Panc1 (cell line): ENCODE data around the gene GPBP1L1. TPM values are rescaled to one million over a fixed set of nuclear protein-coding genes. Genes with fewer than 3 reads are reported as not detected.

Experiments used
- ATAC-seq: fragments of 200-7000 bp; cut with Tn5 transposase; 2 replicates; pipeline ENCODE4 v1.9.1; 2020; ENCODE audit warnings: mild to moderate bottlenecking, moderate library complexity
- BruUV-seq: library from RNA; stranded (reverse); fragments of 400-500 nt; replicated peaks from 2 replicates; lab custom pipeline; 2021; lab: Mats Ljungman, UMichigan
- CTCF ChIA-PET: fragments of 300-600 bp; sonication (Branson Sonifier 250); formaldehyde crosslinking; loops from one replicate; lab custom pipeline; 2022; ENCODE audit warnings: antibody characterized with exemption; lab: Charles Lee
- POLR2A ChIA-PET: fragments of 300-600 bp; sonication (Branson Sonifier 250); formaldehyde crosslinking; loops from one replicate; lab custom pipeline; 2022; ENCODE audit warnings: antibody characterized with exemption; lab: Charles Lee
- DNase-seq: peaks from one replicate; pipeline ENCODE4 v3.0.0-alpha.2; 2010; ENCODE audit warnings: low read depth, low spot score
- H3K27ac ChIP-seq: 2 replicates; pipeline ENCODE4 v1.5.1; 2011; ENCODE audit warnings: mild to moderate bottlenecking, low read length, inconsistent platforms
- H3K27me3 ChIP-seq: fragments of 200-500 bp; sonication (Bioruptor generic); 2 replicates; pipeline ENCODE4 v1.6.0; 2014; ENCODE audit warnings: low read length, inconsistent platforms; ENCODE audit not compliant: control insufficient read depth, insufficient read depth
- H3K36me3 ChIP-seq: fragments of 200-500 bp; sonication (Bioruptor generic); 2 replicates; pipeline ENCODE4 v1.5.1; 2014; ENCODE audit warnings: inconsistent platforms, mild to moderate bottlenecking, low read length, moderate library complexity; ENCODE audit not compliant: control insufficient read depth, insufficient read depth
- H3K4me1 ChIP-seq: 2 replicates; pipeline ENCODE4 v1.5.1; 2011; ENCODE audit warnings: inconsistent platforms, mild to moderate bottlenecking, low read length, moderate library complexity; ENCODE audit not compliant: control insufficient read depth, insufficient read depth
- H3K4me3 ChIP-seq, 2 experiments: 2 replicates each; pipeline ENCODE4 v1.5.1; 2011 to 2012; ENCODE audit warnings: low read depth in 2 of 2, low read length in 2 of 2, mild to moderate bottlenecking in 2 of 2, inconsistent platforms in 1 of 2, moderate library complexity in 1 of 2
- H3K9me3 ChIP-seq: fragments of 200-500 bp; sonication (Bioruptor generic); 2 replicates; pipeline ENCODE4 v1.5.1; 2014; ENCODE audit warnings: low read depth, mild to moderate bottlenecking, inconsistent platforms, low read length, moderate library complexity; ENCODE audit not compliant: control insufficient read depth, insufficient read depth
- CTCF ChIP-seq: fragments of 450-650 bp; IDR thresholded peaks from 2 replicates; pipeline ENCODE4 v1.5.1; 2017; ENCODE audit warnings: mild to moderate bottlenecking
- POLR2AphosphoS5 ChIP-seq: IDR thresholded peaks from 2 replicates; pipeline ENCODE4 v1.6.1; 2012; ENCODE audit warnings: mild to moderate bottlenecking, low read depth, low read length, moderate library complexity
- REST ChIP-seq, 2 experiments: IDR thresholded peaks; 2 replicates each; pipeline ENCODE4 v1.6.1; 2011 to 2012; ENCODE audit warnings: low read depth in 2 of 2, control low read depth in 1 of 2, low read length in 1 of 2, mild to moderate bottlenecking in 1 of 2, moderate library complexity in 1 of 2; ENCODE audit not compliant: insufficient read depth in 1 of 2
- SIN3A ChIP-seq: IDR thresholded peaks from 2 replicates; pipeline ENCODE4 v1.6.1; 2012; ENCODE audit warnings: low read depth, mild to moderate bottlenecking, low read length, moderate library complexity, borderline replicate concordance; ENCODE audit not compliant: insufficient read depth
- TCF7L2 ChIP-seq: IDR thresholded peaks from 2 replicates; pipeline ENCODE4 v1.6.1; 2011; ENCODE audit warnings: mild to moderate bottlenecking, low read depth, low read length, inconsistent platforms
- in situ Hi-C: cut with HindIII; loops from 2 replicates; pipeline ENCODE4 v1.10.0; 2016; ENCODE audit warnings: low sequenced_read_pairs, low pct_unique_long_range_greater_than_20kb
- intact Hi-C: fragments of 100-400 bp; cut with micrococcal nuclease; formaldehyde crosslinking; loops from one replicate; pipeline ENCODE4 v1.10.0; 2022; ENCODE audit not compliant: unreplicated experiment
- total RNA-seq: library from RNA; stranded (reverse); gene quantifications from one replicate; pipeline ENCODE4 v1.2.1, GENCODE V29; 2021; ENCODE audit not compliant: unreplicated experiment

The GPBP1L1 gene
- total RNA-seq, 1 experiment from 2014 or later: 130 TPM

DNA sequence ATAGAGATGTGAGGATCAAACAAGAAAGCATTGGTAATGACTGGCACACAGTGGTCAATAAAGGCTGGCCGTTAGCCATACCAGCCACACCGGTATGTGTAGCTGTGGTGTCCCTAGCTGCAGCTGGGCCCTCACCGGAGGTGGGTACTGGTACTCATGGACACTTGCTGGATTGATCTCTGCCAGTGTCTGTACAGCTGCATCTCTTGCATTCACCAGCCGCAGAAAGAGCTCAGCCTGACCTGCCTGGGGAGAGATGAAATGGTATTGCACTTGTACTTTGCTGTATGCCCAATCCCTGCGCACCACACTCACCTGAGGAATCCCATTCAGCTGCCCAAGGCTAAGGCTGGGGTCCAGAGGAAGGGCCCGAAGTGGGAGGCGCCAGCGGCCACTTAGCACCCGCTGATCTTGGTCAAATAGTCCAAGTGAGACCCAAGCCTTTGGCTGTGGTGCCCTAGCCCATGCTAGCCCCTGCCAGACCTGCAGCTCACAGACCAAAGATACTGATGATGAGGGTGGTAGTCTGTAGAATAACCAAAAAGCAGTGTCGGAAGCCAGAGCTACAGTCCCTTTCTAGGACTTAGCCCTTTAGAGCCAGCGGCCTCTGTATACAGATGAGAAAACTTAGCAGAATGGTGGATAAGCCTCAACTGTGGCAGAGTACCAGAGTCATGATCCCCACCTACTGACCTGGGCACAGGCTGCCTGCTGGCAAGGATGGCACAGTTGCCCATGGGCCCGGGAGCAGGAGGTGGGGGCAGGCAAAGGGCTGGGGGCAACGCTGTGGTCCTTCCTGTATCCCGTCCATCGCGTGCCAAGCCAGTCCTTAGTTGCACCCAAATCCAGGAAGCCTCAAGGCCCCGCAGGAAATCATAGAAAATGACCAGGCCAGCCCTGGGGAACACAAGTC is 65.5 kb downstream of the GPBP1L1 start:
- intact Hi-C loops: no loop called here
- no peak overlapping the region for H3K4me3 ChIP-seq
- H3K27me3 ChIP-seq: no peaks in the 10 kb centered on the region
- H3K9me3 ChIP-seq: no peaks in the 10 kb centered on the region
- H3K36me3 ChIP-seq: peaks cover 9% of the 10 kb centered on the region
- DNase-seq (no peak), ATAC-seq (peak; percentile 17)
- no peak for TF ChIP-seq CTCF
- TF ChIP-seq SIN3A: no peak
- TF ChIP-seq REST (IDR thresholded peaks at IDR 0.05; ENCODE audit: insufficient read depth in 1 of 2, low read depth in 2 of 2, low read length in 1 of 2): no peak
- no peak for TF ChIP-seq POLR2AphosphoS5
- no peak for TF ChIP-seq TCF7L2
- POLR2A ChIA-PET: no interaction called here
- CTCF ChIA-PET: no interaction called here
- no peak overlapping the region for H3K27ac ChIP-seq
- BruUV-seq: no TSS peak
- no peaks in the 10 kb centered on the region for H3K4me1 ChIP-seq
- in situ Hi-C loops: no loop called here

GRCh38 chr1:45619149-45619921 is 67.0 kb downstream of the GPBP1L1 start:
- H3K27ac ChIP-seq: peak overlapping the region; percentile 29; the same call in 1 of the 2 replicates
- CTCF ChIA-PET: no interaction called here
- no TSS peak for BruUV-seq
- POLR2A ChIA-PET: no interaction called here
- intact Hi-C loops: no loop called here
- ATAC-seq (no peak), DNase-seq (no peak)
- peaks cover 15% of the 10 kb centered on the region for H3K36me3 ChIP-seq
- no peaks in the 10 kb centered on the region for H3K9me3 ChIP-seq
- in situ Hi-C loops: no loop called here
- TF ChIP-seq TCF7L2 (no peak), SIN3A (no peak), CTCF (no peak), POLR2AphosphoS5 (no peak; the same call in 1 of the 2 replicates), REST (IDR thresholded peaks at IDR 0.05; ENCODE audit: insufficient read depth in 1 of 2, low read depth in 2 of 2, low read length in 1 of 2) (no peak)
- H3K4me3 ChIP-seq: no peak overlapping the region
- no peaks in the 10 kb centered on the region for H3K27me3 ChIP-seq
- H3K4me1 ChIP-seq: no peaks in the 10 kb centered on the region
